ENCODE data around the gene CGB7. TPM values are rescaled to one million over a fixed set of nuclear protein-coding genes. Genes with fewer than 3 reads are reported as not detected.
"Not testable (repeated sequence)": the region's sequence is repeated elsewhere in the genome, so short reads cannot be mapped to it uniquely, and the experiment has no call there.

Gene CGB7
- total RNA-seq, 1 donor from 2014 or later: 1.1 TPM

GRCh38 chr19:49081273-49081672 lies 23.7 kb upstream of the CGB7 start:
- FAIRE-seq: no peak
- H3K36me3 ChIP-seq (ENCODE audit: control insufficient read depth, insufficient read depth, low read length): no peaks in the 10 kb centered on the region
- no peaks in the 10 kb centered on the region for H3K27me3 ChIP-seq (ENCODE audit: control insufficient read depth, insufficient read depth, low read length)
- TF ChIP-seq CTCF (IDR thresholded peaks at IDR 0.05; ENCODE audit: insufficient read depth, low read length, severe bottlenecking): no peak
- no peak overlapping the region for H3K4me3 ChIP-seq (ENCODE audit: low read depth, low read length)
- no peak for DNase-seq (ENCODE audit: low read depth)

GRCh38 chr19:49080392-49080791 lies 22.8 kb upstream of the CGB7 start:
- DNase-seq (ENCODE audit: low read depth) (no peak), FAIRE-seq (no peak)
- TF ChIP-seq CTCF (IDR thresholded peaks at IDR 0.05; ENCODE audit: insufficient read depth, low read length, severe bottlenecking): no peak
- H3K27me3 ChIP-seq (ENCODE audit: control insufficient read depth, insufficient read depth, low read length): no peaks in the 10 kb centered on the region
- no peak overlapping the region for H3K4me3 ChIP-seq (ENCODE audit: low read depth, low read length)
- H3K36me3 ChIP-seq (ENCODE audit: control insufficient read depth, insufficient read depth, low read length): no peaks in the 10 kb centered on the region

GRCh38 chr19:49074869-49075268 lies 17.3 kb upstream of the CGB7 start:
- not testable (repeated sequence) for DNase-seq (ENCODE audit: low read depth); H3K4me3 ChIP-seq (ENCODE audit: low read depth, low read length); H3K36me3 ChIP-seq (ENCODE audit: control insufficient read depth, insufficient read depth, low read length); FAIRE-seq
- H3K27me3 ChIP-seq (ENCODE audit: control insufficient read depth, insufficient read depth, low read length): peaks cover 11% of the 10 kb centered on the region
- TF ChIP-seq CTCF (IDR thresholded peaks at IDR 0.05; ENCODE audit: insufficient read depth, low read length, severe bottlenecking): peak; percentile 67

GRCh38 chr19:49073514-49074378 lies 16.2 kb upstream of the CGB7 start:
- peaks cover 11% of the 10 kb centered on the region for H3K27me3 ChIP-seq (ENCODE audit: control insufficient read depth, insufficient read depth, low read length)
- H3K4me3 ChIP-seq (ENCODE audit: low read depth, low read length): no peak overlapping the region
- no peak for DNase-seq (ENCODE audit: low read depth)
- TF ChIP-seq CTCF (IDR thresholded peaks at IDR 0.05; ENCODE audit: insufficient read depth, low read length, severe bottlenecking): peak; percentile 54
- no peaks in the 10 kb centered on the region for H3K36me3 ChIP-seq (ENCODE audit: control insufficient read depth, insufficient read depth, low read length)
- no peak for FAIRE-seq

- DNase-seq (ENCODE audit: low read depth) (no peak), FAIRE-seq (no peak)
- no peak overlapping the region for H3K4me3 ChIP-seq (ENCODE audit: low read depth, low read length)
- TF ChIP-seq CTCF (IDR thresholded peaks at IDR 0.05; ENCODE audit: insufficient read depth, low read length, severe bottlenecking): no peak
- no peaks in the 10 kb centered on the region for H3K36me3 ChIP-seq (ENCODE audit: control insufficient read depth, insufficient read depth, low read length)
- H3K27me3 ChIP-seq (ENCODE audit: control insufficient read depth, insufficient read depth, low read length): peaks cover 11% of the 10 kb centered on the region
Observed at GRCh38 chr19:49071860-49072547, 14.5 kb upstream of the CGB7 start.
